HL-60 (cell line): Measurements from ENCODE around the gene MKLN1.

Source experiments
- DNase-seq, 2 experiments: peaks; one replicate each; pipeline ENCODE4 v3.0.0-alpha.2; 2010 to 2020; ENCODE audit warnings: low read depth in 1 of 2, low spot score in 1 of 2
- H3K27ac ChIP-seq: fragments of 250-450 bp; sonication (Bioruptor Pico); replicated peaks from 2 replicates; pipeline ENCODE4 v1.5.1; 2020; ENCODE audit warnings: mild to moderate bottlenecking, moderate library complexity
- H3K27me3 ChIP-seq: fragments of 250-450 bp; sonication (Bioruptor Pico); 2 replicates; pipeline ENCODE4 v1.5.1; 2021; ENCODE audit warnings: mild to moderate bottlenecking, moderate library complexity; ENCODE audit not compliant: insufficient read depth, poor library complexity, severe bottlenecking
- H3K4me3 ChIP-seq: replicated peaks from 2 replicates; pipeline ENCODE4 v1.5.1; 2011; ENCODE audit warnings: mild to moderate bottlenecking, control low read depth, low read length; ENCODE audit not compliant: insufficient read depth
- GABPA ChIP-seq: IDR thresholded peaks from 2 replicates; pipeline ENCODE4 v1.6.1; 2012; ENCODE audit warnings: low read depth
- POLR2AphosphoS5 ChIP-seq: IDR thresholded peaks from 2 replicates; pipeline ENCODE4 v1.6.1; 2012; ENCODE audit warnings: low read depth
- REST ChIP-seq: IDR thresholded peaks from 2 replicates; pipeline ENCODE4 v1.6.1; 2012; ENCODE audit warnings: low read depth; ENCODE audit not compliant: insufficient replicate concordance
- SPI1 ChIP-seq: IDR thresholded peaks from 2 replicates; pipeline ENCODE4 v1.6.1; 2012; ENCODE audit warnings: low read depth, mild to moderate bottlenecking, borderline replicate concordance
- TF ChIP-seq, protein P1 (sequence below): IDR thresholded peaks from one replicate; pipeline ENCODE4 v1.5.1; 2011; ENCODE audit warnings: low read length, control low read depth, inconsistent platforms; ENCODE audit not compliant: insufficient read depth

The MKLN1 gene

GRCh38 chr7:131444683-131445082 lies 117.0 kb downstream of the MKLN1 start:
- Histone ChIP-seq H3K27ac (no peak overlapping the region), H3K27me3 (no peaks in the 10 kb centered on the region), H3K4me3 (no peak overlapping the region)
- DNase-seq = no peak
- TF ChIP-seq GABPA (no peak), REST (no peak), SPI1 (no peak), POLR2AphosphoS5 (no peak)
- TF ChIP-seq, protein P1, sequence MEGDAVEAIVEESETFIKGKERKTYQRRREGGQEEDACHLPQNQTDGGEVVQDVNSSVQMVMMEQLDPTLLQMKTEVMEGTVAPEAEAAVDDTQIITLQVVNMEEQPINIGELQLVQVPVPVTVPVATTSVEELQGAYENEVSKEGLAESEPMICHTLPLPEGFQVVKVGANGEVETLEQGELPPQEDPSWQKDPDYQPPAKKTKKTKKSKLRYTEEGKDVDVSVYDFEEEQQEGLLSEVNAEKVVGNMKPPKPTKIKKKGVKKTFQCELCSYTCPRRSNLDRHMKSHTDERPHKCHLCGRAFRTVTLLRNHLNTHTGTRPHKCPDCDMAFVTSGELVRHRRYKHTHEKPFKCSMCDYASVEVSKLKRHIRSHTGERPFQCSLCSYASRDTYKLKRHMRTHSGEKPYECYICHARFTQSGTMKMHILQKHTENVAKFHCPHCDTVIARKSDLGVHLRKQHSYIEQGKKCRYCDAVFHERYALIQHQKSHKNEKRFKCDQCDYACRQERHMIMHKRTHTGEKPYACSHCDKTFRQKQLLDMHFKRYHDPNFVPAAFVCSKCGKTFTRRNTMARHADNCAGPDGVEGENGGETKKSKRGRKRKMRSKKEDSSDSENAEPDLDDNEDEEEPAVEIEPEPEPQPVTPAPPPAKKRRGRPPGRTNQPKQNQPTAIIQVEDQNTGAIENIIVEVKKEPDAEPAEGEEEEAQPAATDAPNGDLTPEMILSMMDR = no peak

DNA sequence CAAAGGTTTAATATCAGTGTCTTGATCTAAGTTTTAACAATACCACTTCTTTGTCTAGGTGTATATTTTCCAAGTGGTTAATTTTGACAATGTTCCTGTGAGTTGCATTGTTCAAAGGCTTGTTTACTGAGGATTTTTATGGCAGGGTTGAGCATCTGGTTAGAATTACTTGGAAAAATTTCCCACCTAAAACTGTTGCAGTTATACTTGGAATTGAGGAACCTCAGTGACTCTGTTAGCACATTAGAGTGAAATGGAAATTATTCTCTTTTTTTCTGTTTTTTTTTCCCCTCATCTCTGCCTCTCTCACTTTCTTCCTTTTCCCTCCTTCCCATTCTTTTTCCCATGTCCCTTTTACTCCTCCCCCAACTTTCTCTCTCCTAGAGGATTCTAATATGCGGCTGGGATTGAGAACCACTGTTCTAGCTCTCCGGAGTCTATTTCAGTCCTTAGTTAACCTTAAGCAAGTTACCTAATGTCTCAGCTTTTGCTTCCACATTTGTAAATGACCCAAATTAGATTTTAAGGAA lies 121.8 kb downstream of the MKLN1 start:
- no peak for DNase-seq
- H3K27me3 ChIP-seq = no peaks in the 10 kb centered on the region
- H3K27ac ChIP-seq = no peak overlapping the region
- no peak overlapping the region for H3K4me3 ChIP-seq
- TF ChIP-seq POLR2AphosphoS5 = no peak
- TF ChIP-seq, protein P1 = no peak
- TF ChIP-seq GABPA = no peak
- no peak for TF ChIP-seq SPI1

DNA sequence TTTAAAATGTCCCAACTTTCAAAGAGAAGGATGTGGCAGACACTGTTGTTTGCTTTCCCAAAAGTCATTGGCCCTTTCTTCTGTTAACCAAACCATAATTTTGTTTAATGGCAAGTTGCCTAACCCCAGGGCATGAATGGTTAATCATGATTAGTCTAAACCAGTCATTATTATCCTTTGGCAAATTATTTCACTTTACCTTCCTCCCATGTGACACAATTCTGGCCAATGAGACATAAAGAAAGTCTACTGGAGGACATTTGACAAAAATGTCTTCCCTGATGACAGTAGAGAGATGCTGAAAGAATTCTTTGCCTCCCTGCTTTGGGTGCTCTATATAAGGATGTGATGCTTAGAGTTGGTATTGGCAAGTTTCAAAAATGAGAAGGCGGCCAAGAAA lies 126.8 kb downstream of the MKLN1 start:
- TF ChIP-seq GABPA (no peak), REST (no peak), POLR2AphosphoS5 (no peak)
- TF ChIP-seq, protein P1 = no peak
- no peak for DNase-seq
- H3K27me3 ChIP-seq = no peaks in the 10 kb centered on the region

DNA sequence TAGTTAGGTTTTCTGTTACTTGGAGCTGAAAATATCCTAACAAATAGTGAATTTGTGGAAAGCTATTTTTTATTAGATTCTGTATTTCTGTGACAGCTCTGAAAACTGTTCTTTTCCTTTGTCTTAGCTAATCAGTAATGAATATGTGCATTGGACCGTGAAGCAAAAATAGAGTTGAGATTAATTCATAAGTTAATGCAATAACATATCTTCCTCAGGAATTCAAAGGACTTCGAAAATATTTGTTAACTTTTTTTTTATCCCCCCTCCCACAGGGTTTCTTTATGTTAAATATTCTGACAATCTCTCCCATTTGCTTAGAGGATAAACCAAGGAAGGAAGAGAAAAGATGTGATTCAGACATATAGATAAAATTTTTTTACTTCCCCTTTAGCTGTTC lies 127.3 kb downstream of the MKLN1 start:
- Histone ChIP-seq H3K4me3 (no peak overlapping the region), H3K27me3 (no peaks in the 10 kb centered on the region), H3K27ac (no peak overlapping the region)
- no peak for DNase-seq
- TF ChIP-seq, protein P1 = no peak
- TF ChIP-seq GABPA = no peak
- TF ChIP-seq POLR2AphosphoS5 = no peak
- TF ChIP-seq SPI1 = no peak
- no peak for TF ChIP-seq REST

More for the DNA sequence above, 126.8 kb downstream of the MKLN1 start:
- no peak overlapping the region for H3K4me3 ChIP-seq
- H3K27ac ChIP-seq = no peak overlapping the region
